ENCODE measurements around the gene BMPER.

GRCh38 chr7:34096198-34096651, 190.9 kb downstream of the BMPER start:
- TF ChIP-seq CREB5 (CRISPR knock-in tag; IDR thresholded peaks at IDR 0.05; ENCODE audit: low read depth) (no peak), ZNF70 (CRISPR knock-in tag; IDR thresholded peaks at IDR 0.05) (no peak), PATZ1 (CRISPR knock-in tag; IDR thresholded peaks at IDR 0.05; ENCODE audit: borderline replicate concordance) (no peak), RARB (CRISPR knock-in tag; IDR thresholded peaks at IDR 0.05) (no peak), PPARA (CRISPR knock-in tag; IDR thresholded peaks at IDR 0.05; ENCODE audit: borderline replicate concordance) (no peak), ARNTL (CRISPR knock-in tag; IDR thresholded peaks at IDR 0.05; ENCODE audit: borderline replicate concordance, low read depth) (no peak)

Measured in SK-N-SH treated with all-trans-retinoic acid at 6 μM for 48 hours (cell line).